Fibroblast of skin of left biceps (primary cell): ENCODE data around the gene SNCAIP.
A peak's percentile ranks its signal among the peaks of the same experiment; 100 is the strongest.
"Not testable (repeated sequence)": the region's sequence is repeated elsewhere in the genome, so short reads cannot be mapped to it uniquely, and the experiment has no call there.

Experiments
- DNase-seq, 2 experiments: peaks; one replicate each; pipeline ENCODE4 v3.0.0-alpha.2; 2013; ENCODE audit warnings: low read depth in 2 of 2

Gene SNCAIP

DNA sequence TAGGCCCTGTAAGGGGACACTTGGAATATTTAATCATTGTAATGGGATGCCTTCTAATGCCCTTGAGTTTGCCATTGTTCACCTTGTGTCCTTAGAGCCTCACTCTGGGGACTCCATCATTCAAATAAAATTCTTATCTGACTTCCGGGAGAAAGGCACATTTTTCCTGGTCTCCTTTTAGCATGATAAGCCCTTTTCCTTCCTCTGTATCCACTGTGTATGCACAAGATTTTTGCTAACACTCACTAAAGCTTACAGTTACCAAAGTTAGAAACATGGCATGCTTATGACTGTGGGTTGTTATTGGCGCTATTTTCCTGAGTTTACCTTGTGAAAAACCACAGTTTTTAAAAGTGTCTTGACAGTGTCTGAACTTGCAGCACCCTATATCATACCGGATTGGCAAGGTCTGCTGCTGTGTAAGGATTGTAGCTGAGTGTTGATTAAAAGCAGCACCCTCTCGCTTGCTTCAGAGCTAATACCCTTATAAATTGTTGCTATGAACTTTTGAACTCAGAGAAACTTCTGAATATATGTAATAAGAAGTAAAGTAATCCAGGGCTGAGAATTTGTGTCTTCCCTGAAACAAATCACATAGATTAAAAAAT is 46.4 kb downstream of the SNCAIP start:
- no peak for DNase-seq

- DNase-seq = no peak
Observed at GRCh38 chr5:122362361-122362760, 50.3 kb downstream of the SNCAIP start.

DNA sequence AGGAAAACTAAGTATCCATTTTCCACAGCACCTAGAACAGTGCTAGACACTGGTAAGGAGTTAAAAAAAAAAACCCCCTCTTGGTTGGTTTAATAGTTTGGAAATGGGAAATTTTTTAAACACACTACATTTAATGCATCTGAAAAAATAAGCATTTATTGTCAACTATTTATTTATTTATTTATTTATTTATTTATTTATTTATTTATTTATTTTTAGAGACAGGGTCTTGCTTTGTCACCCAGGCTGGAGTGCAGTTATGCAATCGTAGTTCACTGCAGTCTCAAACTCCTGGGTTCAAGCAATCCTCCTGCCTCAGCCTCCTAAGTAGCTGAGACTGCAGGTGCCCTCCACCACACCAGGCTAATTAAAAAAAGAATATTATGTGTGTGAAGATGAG is 51.6 kb downstream of the SNCAIP start:
- DNase-seq = no peak

- no peak for DNase-seq
Observed at GRCh38 chr5:122366501-122366900, 54.5 kb downstream of the SNCAIP start.

DNA sequence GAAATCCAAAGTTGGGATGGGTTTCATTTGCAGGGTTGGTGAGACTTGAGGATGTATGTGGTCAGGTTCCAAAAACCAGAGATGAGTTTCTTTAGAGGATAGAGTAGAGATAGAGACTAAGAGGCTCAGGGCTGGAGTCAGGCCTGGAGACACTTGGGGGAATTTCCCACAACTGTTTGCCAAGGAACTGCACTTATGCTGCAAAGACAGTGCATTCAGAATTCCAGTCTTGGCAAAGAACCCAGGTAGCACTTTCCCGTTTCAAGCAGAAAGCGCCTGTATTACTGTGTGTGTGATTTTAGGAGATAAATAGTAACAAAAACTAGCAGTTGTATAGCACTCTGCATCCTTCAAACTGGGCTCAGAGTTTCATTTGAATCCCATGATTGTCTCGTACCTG is 55.4 kb downstream of the SNCAIP start:
- no peak for DNase-seq

DNA sequence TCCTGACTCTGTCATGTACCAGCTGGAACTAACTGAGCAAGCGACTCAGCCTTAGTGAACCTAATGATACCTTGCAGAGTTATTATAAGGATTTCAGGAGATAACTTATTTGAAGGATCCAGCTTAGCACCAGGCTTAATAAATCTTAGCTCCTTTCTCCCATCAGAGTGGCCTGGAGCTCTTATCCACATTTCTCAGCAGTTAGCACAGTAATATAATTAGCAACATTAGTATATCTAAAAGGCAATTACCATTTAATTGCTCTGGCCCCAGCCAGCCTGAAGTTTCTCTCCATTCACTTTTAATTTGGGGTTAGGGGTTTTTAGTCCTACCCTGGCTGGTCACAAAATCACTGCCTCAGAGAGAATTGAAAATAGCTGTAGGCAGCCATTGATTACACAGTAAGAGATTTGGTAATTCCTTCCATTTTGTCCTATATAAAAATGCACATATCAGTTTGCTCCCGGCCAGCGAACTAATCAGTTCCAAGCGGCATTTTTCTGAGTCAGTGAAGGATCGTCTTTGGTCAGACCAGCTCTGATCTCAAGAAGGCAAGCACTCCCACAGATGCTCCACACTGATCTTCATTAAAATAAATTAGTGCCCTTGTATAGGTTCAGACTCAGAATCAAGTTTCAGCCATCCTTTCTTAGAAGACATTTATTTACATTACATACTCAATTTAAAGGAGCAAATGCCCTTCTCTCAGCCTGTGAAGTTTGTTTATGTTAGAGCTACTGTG is 56.6 kb downstream of the SNCAIP start:
- no peak for DNase-seq

GRCh38 chr5:122369253-122369815 is 57.3 kb downstream of the SNCAIP start:
- DNase-seq = no peak

- no peak for DNase-seq
Observed at GRCh38 chr5:122371511-122372151, 59.6 kb downstream of the SNCAIP start.

DNA sequence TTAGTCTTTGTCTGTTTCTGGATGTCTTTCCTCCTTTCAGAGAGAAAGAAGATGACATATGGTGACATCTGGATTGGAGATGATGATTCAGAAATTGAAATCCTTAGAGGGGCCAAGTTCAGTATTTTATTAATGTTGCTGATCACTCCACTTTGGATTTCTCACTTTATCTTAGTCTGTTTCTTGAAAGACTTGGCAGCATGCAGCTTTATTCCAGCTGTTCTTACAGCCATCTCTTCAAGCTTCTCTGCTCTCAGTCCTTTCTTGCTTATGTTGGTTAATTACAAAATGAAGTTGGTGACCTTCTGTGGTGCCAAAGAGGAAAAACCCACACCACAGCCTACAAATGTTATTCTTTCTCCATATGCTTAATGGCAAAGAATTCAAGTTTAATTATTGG is 62.1 kb downstream of the SNCAIP start:
- no peak for DNase-seq

GRCh38 chr5:122375801-122376200 is 63.8 kb downstream of the SNCAIP start:
- no peak for DNase-seq

DNA sequence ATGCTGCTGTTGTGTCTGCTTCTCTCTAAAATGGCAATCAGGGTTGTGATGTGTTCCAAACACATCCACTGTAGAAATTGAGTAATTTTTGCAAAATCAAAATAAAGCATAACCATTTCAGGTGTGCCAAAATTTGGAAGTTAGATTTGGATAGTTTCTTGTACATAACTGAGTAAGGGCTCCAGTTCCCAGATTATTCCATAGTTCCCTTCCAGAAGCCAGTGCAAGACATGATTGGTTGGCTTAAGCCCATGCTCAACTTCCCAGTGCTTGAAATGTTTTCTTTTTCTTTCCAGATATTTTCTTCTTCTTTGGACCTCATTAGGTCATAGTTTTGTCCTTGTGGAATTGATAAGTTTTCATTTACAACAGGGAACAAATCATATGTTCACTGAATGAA is 64.2 kb downstream of the SNCAIP start:
- DNase-seq = no peak

GRCh38 chr5:122377026-122377425 is 65.0 kb downstream of the SNCAIP start:
- no peak for DNase-seq

GRCh38 chr5:122382938-122383337 is 70.9 kb downstream of the SNCAIP start:
- not testable (repeated sequence) for DNase-seq

DNA sequence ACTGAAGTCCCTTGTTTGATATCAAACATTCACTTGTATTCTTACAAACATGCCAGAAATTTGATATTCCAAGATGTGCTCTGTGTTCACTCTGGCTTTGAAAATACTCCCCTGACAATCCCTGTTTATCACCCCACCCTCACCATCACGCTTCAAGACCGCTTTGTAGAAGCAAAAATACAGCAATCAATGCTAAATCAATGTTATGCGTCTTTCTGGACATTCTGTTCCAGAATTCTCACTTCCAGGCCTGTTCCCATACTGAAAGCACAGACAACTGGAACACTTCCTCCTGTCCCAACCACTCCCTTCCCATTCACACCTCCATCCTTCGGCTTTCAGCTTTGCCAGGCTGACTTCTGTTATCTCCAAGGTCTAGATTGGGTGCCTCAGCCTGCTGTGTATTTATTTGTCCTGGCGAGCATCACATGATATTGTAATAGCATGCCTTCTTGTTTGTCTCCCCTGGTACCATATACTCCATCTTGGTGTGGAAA is 72.8 kb downstream of the SNCAIP start:
- no peak for DNase-seq

- DNase-seq = no peak
Observed at GRCh38 chr5:122385286-122385685, 73.2 kb downstream of the SNCAIP start.

GRCh38 chr5:122385808-122386207 is 73.8 kb downstream of the SNCAIP start:
- no peak for DNase-seq

DNA sequence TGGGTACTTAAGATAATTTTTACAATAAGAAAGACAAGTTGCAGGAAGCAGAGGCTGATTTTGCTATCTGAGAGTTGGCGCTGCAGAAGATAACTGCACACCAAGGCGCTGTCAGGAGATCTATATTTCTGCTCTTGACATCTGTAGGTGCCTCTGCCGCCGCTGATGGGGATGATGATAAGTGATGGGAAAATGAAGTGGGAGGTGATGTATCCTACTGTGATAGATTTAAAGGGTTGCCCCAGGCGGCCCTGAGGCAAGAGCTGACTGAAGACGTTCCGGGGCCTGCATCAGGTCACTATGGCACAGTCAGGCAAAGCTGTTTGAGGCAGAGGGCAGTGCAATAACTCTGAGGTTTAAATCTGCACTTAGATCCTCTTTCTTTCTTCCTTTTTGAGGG is 78.1 kb downstream of the SNCAIP start:
- no peak for DNase-seq

GRCh38 chr5:122390694-122391093 is 78.7 kb downstream of the SNCAIP start:
- DNase-seq = no peak

DNA sequence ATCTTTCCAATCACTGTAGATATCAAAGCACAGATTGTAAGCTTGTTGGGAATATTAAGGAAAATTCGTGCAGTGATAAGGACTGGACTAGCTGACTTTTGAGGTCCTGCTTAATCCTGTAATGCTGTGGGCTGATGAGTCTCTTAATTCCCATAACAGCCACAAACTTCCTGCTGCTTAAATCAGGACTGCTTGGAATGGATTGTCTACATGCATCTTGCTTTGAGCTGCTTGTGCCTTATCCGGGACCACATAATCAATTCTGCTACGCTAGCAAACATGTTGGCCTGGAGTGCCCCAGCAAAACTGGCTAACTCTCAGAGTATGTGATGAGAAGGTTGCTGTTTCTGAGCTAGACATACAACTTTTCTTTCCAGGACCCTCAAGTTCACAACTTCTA is 79.6 kb downstream of the SNCAIP start:
- no peak for DNase-seq

GRCh38 chr5:122392224-122392623 is 80.2 kb downstream of the SNCAIP start:
- DNase-seq = no peak

DNA sequence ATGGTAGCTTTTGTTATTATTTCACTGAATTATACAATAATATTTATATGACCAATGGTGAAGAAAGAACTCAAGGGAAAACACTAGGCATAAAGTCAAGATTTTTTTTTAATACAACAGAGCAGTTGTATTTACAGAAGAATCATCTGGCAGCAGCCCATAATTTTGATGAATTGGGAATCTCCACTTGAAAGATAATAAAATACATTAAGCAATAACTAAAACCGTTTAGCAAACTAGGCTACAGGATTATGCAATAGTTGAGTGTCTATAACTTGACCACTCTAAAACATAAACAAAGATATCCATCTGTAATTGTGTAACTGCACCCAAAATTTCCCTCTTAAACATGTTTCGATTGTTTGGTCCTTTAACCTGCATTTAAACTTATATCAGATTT is 80.8 kb downstream of the SNCAIP start:
- peak; percentile 40 to 42 for DNase-seq

GRCh38 chr5:122394284-122394930 is 82.4 kb downstream of the SNCAIP start:
- DNase-seq = no peak
